Thoracic aorta (tissue), 2 donors: ENCODE results near the gene GOT2. TPM values are rescaled to one million over a fixed set of nuclear protein-coding genes. Genes with fewer than 3 reads are reported as not detected.

Experiments
- ATAC-seq: fragments of 150-250 bp; one replicate; pipeline ENCODE4 v1.8.0; 2017; ENCODE audit warnings: low read depth; ENCODE audit not compliant: insufficient number of reproducible peaks, low FRiP score
- DNase-seq: peaks from one replicate; pipeline ENCODE4 v3.0.0-alpha.2; 2020; ENCODE audit warnings: low spot score
- H3K27ac ChIP-seq, 2 donors: fragments of 200-600 bp; sonication (generic); 1 replicate in 1 of 2; 2 replicates in 1 of 2; pipeline ENCODE4 v1.5.1; 2016; ENCODE audit warnings: mild to moderate bottlenecking in 2 of 2, moderate library complexity in 2 of 2
- H3K27me3 ChIP-seq: fragments of 200-600 bp; sonication (generic); replicated peaks from 2 replicates; pipeline ENCODE4 v1.6.0; 2016; ENCODE audit warnings: mild to moderate bottlenecking; ENCODE audit not compliant: insufficient read depth
- H3K36me3 ChIP-seq: fragments of 200-600 bp; sonication (generic); one replicate; pipeline ENCODE4 v1.5.1; 2016
- H3K4me1 ChIP-seq, 2 donors: fragments of 200-600 bp; sonication (generic); 1 replicate in 1 of 2; 2 replicates in 1 of 2; pipeline versions ENCODE4 v1.5.1 to v1.6.0; 2016; ENCODE audit warnings: low read depth in 2 of 2, mild to moderate bottlenecking in 1 of 2; ENCODE audit not compliant: control insufficient read depth in 1 of 2
- H3K4me3 ChIP-seq: fragments of 200-600 bp; sonication (generic); 2 replicates; pipeline ENCODE4 v1.5.1; 2016; ENCODE audit warnings: mild to moderate bottlenecking
- H3K9me3 ChIP-seq: fragments of 200-600 bp; sonication (generic); 2 replicates; pipeline ENCODE4 v1.5.1; 2016
- CTCF ChIP-seq: fragments of 200-600 bp; sonication (generic); IDR thresholded peaks from one replicate; pipeline ENCODE4 v1.5.1; 2019; ENCODE audit warnings: antibody characterized with exemption
- total RNA-seq, 2 donors: library from RNA; depleted of rRNA; stranded (reverse); fragments of >200 nt; gene quantifications; one replicate each; pipeline versions ENCODE4 v1.1.0 to v1.2.3, GENCODE V29; 2016

The GOT2 gene
- total RNA-seq, 2 donors from 2014 or later, result 29.3 to 51.6 TPM

DNA sequence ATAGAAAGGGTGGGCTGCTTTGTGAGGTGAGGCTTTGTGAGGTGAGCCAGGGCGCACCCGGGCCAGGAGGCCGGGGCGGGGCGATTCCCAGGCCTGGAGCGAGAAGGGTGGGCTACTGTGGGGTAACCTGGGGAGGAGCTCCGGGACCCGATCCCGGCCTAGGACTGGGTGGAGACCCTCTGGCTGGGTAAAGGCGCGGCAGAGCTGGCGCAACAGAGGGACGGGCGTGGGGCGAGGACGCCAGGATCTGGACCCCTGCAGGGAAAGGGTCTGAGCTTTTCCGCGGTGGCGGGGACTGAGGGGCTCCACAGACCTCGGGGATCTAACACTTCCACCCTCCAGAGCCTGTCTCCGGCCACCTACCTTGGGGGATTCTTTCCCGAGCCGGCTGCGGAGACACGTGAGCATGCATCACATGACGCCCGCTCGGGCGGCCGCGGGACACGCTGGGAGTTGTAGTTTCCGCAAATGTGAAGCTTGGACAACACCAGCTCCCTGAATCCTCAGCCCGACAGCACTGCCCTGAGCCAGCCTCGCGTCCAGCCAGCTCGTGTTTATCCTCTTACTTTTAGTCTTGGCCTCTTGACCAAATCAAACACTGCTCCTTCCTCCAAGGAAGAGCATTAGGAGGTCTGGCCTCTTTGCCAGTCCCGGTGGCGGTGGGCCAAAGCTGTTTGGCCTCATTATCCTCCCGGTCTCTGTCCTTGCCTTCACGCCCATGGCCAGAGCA is 49.6 kb downstream of the GOT2 start, which contains the start of gene SLC38A7:
Gene SLC38A7 (minus strand): TSS at position 417 of the 730 bp plus-strand sequence. CDS start 4,644 bp downstream, outside the sequence.
- no peaks in the 10 kb centered on the region for H3K9me3 ChIP-seq
- no peak for TF ChIP-seq CTCF
- no peaks in the 10 kb centered on the region for H3K36me3 ChIP-seq
- H3K27me3 ChIP-seq, result no peaks in the 10 kb centered on the region
- H3K4me1 ChIP-seq, result peaks cover 10 to 12% of the 10 kb centered on the region in 2 donors
- DNase-seq (peak; percentile 41), ATAC-seq (peak; percentile 75)
- H3K27ac ChIP-seq, result peak within 1 kb of the TSS; percentile 24 to 25
- peak within 1 kb of the TSS; percentile 85 for H3K4me3 ChIP-seq

DNA sequence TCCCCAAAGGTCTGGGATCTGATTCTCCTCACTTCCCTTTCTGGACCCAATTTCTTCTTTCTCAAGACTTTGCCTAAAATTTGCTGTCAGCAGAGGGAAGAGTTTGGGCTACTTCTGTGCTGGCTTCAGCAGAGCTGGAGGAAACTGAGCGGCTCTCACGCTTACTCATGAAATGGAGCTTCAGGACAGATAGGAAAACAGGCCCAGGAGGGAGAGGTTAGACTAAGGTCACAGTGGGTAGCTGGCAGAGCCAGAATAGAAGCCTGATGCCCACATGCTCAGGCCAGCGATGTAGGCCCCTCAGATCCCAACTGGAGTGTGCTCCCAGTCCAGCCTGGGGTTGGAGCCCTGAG is 50.1 kb downstream of the GOT2 start:
- H3K36me3 ChIP-seq, result no peaks in the 10 kb centered on the region
- no peaks in the 10 kb centered on the region for H3K27me3 ChIP-seq
- H3K9me3 ChIP-seq, result no peaks in the 10 kb centered on the region
- no peak for DNase-seq
- H3K4me1 ChIP-seq, result peaks cover 10 to 12% of the 10 kb centered on the region in 2 donors
- H3K27ac ChIP-seq, result peak overlapping the region in 1 of 2 donors; percentile 24
- ATAC-seq, result no peak
- peak overlapping the region; percentile 85 for H3K4me3 ChIP-seq
- no peak for TF ChIP-seq CTCF

GRCh38 chr16:58679763-58680162 is 54.4 kb downstream of the GOT2 start:
- no peak for TF ChIP-seq CTCF
- peaks cover 7 to 10% of the 10 kb centered on the region in 2 donors for H3K4me1 ChIP-seq
- ATAC-seq (no peak), DNase-seq (no peak)
- no peak overlapping the region for H3K27ac ChIP-seq
- H3K27me3 ChIP-seq, result no peaks in the 10 kb centered on the region
- H3K4me3 ChIP-seq, result no peak overlapping the region
- peaks cover 4% of the 10 kb centered on the region for H3K36me3 ChIP-seq
- no peaks in the 10 kb centered on the region for H3K9me3 ChIP-seq

GRCh38 chr16:58678716-58679115 is 55.4 kb downstream of the GOT2 start:
- Histone ChIP-seq H3K36me3 (peaks cover 4% of the 10 kb centered on the region), H3K27ac (no peak overlapping the region)
- DNase-seq, result no peak

DNA sequence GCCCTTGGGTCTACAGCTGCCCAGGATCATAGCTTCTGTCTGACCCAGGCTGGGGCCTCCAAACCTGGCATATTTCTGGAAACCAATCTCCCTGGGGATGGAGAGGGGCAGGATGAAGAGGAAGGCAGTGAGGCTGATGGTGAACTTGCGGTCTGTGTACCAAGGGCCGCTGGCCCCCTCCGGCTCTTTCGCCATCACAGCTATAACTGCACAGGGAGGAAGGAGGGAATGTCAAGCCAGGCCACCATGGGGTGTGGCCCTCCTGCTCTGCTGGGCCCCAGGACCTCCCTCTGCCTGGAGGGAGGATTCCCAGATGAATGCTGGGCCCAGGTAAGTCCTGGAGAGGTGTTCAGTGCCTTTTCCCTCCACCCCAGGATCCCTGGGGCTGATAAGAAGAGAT is 55.8 kb downstream of the GOT2 start:
- Histone ChIP-seq H3K4me3 (no peak overlapping the region), H3K9me3 (no peaks in the 10 kb centered on the region), H3K27ac (no peak overlapping the region), H3K27me3 (no peaks in the 10 kb centered on the region), H3K4me1 (no peaks in the 10 kb centered on the region), H3K36me3 (peaks cover 4% of the 10 kb centered on the region)
- ATAC-seq, result no peak
- TF ChIP-seq CTCF, result no peak
- DNase-seq, result no peak

More at GRCh38 chr16:58678716-58679115, 55.4 kb downstream of the GOT2 start:
- no peak for ATAC-seq
- no peak overlapping the region for H3K4me3 ChIP-seq
- peaks cover 2 to 3% of the 10 kb centered on the region in 2 donors for H3K4me1 ChIP-seq
- TF ChIP-seq CTCF, result peak; percentile 49
- H3K27me3 ChIP-seq, result no peaks in the 10 kb centered on the region
- H3K9me3 ChIP-seq, result no peaks in the 10 kb centered on the region
